ENCODE data around the gene RNF13.
"Not testable (repeated sequence)": the region's sequence is repeated elsewhere in the genome, so short reads cannot be mapped to it uniquely, and the experiment has no call there.

Gene RNF13

DNA sequence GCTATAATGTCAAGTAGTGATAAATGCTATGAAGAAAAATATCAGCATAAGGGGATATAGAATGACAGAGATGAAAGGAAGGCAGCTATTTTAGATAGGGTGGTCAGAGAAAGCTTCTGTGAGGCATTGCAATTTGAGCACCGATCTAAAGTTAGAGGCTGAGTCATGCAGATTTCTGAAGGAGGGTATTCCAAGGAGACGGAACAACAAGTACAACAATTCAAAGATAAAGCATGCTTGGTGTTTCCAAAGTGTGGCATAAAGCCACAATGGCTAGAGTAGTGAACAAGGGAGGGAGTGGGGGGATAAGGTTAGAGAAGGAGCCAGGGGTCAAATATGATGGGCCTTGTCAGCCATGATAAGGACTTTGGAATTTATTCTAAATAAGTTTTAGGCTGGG is 85.8 kb downstream of the RNF13 start:
- no peak for DNase-seq (ENCODE audit: low spot score)

DNA sequence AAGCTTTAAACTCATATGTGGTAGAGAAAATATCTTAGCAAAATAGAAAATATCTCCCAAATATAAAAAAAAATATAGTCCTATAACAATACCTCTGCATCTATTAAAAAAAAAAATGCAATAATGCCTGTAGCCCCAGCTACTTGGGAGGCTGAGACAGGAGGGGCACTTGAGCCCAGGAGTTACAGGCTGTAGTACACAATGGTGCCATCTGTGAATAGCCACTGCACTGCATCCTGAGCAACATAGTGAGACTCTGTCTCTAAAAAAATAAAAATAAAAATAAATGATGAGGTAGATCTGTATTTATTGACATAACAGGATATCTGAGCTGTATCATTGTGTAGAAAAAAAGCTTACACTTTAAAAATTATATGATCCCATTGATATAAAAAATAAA is 87.3 kb downstream of the RNF13 start:
- DNase-seq (ENCODE audit: low spot score) = no peak

DNA sequence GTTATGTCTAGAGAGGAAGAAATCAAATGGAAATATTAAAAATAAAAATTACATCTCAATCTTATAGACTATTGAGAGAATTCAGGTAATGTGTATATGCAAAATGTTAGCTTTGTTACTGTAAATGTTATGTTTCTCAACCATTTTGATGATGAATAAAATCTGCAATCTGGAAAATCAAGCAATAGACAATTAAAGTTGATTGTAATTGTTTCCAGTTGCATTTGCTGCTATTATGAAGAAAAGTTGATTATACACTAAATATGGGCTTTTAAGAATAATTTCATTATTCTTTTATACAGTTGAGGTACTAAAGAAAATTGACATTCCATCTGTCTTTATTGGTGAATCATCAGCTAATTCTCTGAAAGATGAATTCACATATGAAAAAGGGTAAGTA is 88.8 kb downstream of the RNF13 start:
- DNase-seq (ENCODE audit: low spot score) = no peak

DNA sequence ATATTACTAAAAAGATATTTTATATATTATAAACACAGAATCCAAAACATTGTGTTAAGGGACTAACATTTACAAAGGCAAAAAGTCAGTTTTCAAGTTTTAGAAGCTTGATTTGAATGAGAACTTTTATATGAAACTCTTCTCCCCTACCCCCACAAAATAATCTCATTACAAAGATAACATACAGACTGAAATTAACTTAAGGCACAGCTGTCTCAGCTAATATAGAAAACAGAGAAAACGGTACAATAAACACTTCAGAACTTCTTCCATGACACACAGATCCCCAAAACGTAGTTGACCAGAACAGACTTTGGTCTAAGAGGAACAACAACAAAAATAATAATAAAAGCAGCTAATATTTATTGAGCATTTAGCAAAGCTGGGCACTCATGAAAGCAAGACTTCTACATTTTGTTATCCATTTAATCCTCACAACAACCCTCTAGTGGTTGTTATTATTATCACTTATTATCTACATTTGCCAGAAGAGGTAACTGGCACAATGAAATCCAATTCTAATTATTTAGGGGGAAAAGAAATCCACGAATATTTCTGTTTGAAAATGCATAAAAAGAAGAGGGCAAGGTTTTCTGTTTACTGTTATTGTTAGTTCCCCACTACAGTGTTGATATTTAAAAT is 89.6 kb downstream of the RNF13 start:
- DNase-seq (ENCODE audit: low spot score) = no peak

DNA sequence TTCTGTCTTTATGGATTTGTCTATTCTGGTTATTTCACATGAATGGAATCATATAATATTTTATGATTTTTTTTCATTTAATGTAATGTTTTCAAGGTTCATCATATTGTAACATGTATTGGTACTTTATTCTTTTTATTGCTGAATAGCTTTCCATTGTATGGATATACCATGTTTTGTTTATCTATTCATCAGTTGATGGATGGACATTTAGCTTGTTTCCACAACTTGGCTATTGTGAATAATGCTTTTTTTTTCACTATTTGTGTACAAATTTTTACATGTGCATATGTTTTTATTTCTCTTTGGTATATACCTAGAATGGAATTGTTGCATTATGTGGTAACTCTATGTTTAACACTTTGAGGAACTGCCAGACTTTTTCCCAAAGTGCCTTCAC is 93.0 kb downstream of the RNF13 start:
- no peak for DNase-seq (ENCODE audit: low spot score)

DNA sequence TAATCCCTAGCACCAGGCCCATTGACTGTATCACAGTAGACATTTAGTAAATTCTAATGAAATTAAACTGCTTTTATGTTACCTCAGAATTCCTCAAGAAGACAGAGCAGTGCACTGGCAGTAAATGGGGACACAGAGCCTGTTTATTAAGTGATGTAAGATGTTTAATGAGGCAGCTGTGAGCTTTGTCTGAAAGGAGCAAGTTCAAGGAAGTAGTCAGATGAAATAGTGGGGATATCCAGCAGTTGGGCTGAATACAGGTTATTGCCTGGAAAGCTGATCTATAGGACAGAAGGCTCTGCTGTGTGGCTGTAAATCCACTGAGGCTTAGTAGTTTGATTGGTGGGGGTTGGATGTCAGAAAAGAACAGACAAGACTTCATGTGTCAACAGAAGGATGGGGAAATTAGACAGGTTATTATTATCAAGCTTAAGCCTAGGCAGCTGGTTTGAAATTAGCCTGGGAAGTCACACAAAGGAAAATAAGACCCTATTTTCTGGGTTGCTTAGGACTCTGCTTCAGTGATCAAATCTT is 95.5 kb downstream of the RNF13 start:
- no peak for DNase-seq (ENCODE audit: low spot score)

DNA sequence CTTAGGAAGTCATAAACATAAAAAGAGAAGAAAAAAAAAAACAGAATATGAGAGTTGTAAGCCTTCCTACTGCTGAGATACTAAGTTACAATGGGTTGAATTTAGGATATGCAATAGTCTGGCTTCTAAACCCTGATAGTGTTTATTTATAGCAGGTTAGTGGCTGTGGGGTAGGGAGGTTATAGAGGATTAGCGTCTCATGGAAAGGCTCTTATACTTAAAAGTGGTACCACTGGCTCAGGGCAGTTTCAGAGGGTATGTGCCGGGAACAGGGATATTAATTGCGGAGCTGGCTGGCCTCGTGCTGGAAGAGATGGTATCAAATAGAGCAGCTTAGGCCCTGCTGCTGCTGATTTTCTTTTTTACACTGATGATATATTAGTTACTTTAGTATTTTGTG is 96.9 kb downstream of the RNF13 start:
- no peak for DNase-seq (ENCODE audit: low spot score)

DNA sequence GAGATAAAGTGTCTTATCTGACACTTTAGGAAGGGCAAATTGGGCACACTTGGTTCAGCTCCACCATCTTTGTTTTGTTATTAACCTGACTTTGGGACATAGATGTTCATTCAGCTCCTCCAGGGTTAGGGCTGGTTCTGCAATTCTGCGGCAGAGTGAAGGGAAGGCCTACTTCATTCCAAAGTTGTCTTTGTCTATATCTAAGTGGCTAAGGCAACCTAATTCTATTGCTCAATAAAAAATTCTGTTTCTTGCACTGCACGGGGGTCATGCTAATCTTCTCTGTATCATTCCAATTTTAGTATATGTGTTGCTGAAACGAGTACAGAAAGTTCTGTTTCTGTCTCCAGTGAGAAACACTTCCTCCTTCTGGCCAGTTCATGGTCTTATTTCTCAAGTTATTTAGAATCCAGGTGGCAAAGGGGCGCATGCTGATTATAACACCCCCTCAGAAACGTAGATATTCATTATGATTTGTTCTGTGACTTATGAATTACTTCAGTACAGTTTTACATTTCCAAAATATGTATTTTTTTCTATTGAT is 104.2 kb downstream of the RNF13 start:
- DNase-seq (ENCODE audit: low spot score) = no peak

DNA sequence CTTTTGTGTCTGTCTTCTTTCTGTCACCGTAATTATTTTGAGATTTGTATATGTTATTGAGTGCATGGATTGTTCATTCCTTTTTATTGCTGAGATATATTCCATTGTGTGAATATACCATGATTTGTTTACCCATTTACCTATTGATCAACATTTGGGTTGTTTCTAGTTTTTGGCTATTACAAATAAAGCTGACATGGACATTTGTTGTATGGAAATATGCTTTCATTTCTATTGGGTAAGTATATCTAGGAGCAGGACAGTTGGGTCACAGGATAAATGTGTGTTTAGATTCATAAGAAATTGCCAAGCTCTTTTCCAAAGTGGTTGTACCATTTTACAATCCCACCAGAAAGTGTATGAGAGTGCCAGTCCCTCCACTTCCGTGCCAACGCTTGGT is 106.5 kb downstream of the RNF13 start:
- no peak for DNase-seq (ENCODE audit: low spot score)

DNA sequence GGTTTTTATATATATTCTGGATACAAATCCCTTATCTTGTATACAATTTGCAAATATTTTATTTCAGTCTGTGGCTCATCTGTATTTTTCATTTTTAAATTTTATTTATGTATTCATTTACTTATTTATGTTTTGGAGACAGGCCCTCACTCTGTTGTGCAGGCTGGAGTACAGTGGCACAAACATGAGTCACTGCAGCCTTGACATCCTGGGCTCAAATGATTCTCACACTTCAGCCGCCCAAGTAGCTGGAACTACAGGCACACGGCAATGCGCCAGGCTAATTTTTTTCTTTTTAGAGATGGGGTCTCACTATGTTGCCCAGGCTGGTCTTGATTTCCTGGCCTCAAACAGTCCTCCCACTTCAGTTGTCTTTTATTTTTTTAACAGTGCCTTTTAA is 107.1 kb downstream of the RNF13 start:
- no peak for DNase-seq (ENCODE audit: low spot score)

DNA sequence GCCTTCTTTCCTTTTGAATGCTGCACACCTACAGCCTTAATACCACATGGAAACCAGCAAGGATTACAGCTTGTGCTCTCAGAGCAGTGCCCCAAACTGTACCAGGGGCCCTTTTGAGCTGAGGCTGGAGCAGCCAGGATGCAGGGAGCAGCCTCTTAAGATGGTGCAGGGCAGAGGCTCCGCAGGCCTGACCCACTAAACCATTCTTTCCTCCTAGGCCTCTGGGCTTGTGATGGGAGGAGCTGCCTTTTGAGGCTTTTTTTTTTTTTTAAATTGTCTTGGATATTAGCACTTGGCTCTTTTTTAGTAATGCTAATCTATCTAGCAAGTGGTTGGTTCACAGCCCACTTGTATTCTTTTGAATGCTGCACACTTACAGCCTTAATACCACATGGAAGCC is 120.0 kb downstream of the RNF13 start:
- DNase-seq (ENCODE audit: low spot score) = no peak

DNA sequence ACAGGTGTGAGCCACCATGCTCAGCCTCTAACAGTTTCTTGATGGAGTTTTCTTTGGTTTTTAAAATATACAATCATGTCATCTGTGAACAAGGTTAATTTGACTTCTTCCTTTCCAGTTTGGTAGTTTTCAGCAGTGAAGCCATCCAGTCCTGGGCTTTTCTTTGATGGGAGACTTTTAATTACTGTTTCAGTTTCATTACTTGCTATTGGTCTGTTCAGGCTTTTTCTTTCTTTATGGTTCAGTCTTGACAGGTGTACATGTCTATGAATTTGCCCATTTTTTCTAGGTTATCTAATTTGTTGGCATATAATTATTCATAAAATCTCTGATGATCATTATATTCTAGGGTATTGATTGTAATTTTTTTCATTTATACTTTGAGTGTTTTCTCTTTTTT is 120.8 kb downstream of the RNF13 start:
- no peak for DNase-seq (ENCODE audit: low spot score)

DNA sequence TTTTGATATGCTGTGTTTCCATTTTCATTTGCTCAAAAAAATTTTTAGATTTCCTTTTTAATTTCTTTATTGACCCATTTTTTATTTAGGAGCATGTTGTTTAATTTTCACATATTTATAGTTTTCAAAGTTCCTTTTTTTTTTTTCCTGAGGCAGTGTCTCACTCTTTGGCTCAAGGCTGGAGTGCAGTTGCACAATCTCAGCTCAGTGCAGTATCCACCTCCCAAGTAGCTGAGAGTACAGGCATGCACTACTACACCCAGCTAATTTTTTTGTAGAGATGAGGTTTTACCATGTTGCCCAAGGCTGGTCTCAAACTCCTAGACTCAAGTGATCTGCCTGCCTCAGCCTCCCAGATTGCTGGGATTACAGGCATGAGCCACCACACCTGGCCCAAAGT is 121.5 kb downstream of the RNF13 start:
- no peak for DNase-seq (ENCODE audit: low spot score)

DNA sequence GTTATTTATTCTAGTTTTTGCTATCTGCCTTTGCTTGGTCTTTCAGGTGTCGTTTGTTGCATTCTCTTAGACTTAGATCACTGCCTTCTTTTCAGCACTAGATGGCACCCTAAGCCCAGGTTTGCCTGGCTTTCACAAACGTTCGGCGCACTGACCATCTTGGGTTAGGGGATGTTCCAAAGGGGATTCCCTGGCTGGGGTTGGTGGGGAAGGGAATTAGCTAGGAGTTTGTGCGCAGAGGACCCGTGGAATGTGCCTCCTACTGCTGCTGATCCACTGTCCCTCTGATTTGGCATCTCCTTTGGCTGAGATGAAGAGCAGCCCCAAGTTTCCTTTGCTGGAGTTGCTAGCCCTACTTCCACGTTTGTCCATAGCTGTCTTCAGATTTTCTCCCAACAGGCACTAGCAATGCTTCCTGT is 123.8 kb downstream of the RNF13 start:
- DNase-seq (ENCODE audit: low spot score) = peak; percentile 20

DNA sequence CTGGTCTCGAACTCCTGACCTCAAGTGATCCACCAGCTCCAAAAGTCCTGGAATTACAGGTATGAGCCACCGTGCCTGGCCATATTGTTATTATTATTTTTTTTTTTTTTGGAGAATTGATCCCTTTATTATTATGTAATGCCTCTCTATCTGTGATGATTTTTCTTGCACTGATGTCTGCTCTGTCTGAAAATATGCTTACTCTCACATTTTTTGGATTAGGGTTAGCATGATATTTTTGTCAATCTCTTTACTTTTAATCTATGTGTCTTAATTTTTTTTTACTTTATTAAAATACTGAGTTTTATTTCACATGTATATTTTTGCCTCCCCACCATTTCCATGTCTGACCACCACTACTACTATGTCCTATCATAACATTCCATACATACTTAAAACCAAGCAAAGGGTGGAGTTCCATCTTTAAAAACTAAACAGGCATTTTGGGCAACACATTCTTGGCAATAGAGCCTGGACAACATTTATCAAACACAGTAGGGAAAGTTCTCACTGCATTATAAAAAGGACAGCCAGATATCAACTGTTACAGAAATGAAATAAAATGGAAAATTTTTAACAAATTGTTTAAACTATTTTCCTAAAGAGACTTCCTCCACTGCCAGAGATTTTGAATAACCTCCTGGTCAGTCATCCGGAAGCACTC is 125.5 kb downstream of the RNF13 start:
- not testable (repeated sequence) for DNase-seq (ENCODE audit: low spot score)

DNA sequence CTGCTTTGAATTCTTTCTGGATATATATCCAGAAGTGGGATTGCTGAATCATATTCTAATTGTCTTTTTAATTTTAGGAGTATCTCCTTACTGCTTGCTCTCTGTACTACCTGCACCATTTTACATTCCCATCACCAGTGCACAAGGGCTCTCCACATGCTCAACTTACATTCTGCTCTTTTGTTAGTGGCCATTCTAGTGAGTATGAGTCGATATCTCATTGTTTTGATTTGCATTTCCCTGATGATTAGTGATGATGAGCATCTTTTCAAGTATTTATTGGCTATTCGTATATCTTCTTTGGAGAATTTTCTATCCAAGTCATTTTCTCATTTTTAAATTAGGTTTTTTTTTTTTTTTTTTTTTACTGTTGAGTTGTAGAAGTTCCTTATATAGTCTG is 128.2 kb downstream of the RNF13 start:
- DNase-seq (ENCODE audit: low spot score) = no peak

DNA sequence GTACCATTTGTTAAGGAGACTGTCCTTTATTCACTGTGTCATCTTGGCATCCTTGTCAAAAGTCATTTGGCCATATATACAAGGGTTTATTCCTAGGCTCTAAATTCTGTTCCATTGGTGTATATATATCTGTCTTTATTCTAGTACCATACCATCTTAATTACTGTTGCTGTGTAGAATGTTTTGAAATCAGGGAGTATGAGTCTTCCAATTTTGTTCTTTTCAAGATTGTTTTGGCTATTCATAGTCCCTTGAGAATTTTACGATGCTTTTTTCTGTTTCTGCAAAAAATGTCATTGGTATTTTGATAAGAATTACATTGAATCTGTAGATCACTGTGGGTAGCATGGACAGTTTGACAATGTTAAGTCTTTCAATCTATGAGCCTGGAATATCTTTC is 128.9 kb downstream of the RNF13 start:
- no peak for DNase-seq (ENCODE audit: low spot score)

DNA sequence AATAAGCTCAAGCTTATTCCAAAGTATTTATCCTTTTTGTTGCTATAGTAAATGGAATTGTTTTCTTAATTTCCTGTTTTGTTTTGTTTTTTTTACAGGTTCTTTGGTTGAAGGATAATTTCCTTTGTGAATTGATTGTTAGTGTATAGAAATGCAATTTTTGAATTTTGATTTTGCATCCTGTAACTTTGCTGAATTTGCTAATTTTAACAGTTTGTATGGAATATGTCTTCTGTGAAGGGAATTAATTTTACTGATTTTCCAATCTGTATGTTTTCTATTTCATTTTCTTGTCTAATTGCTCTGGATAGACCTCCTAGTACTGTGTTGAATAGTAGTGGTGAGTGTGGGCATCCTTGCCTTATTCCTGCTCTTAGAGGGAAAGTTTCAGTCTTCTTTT is 129.4 kb downstream of the RNF13 start:
- DNase-seq (ENCODE audit: low spot score) = no peak

DNA sequence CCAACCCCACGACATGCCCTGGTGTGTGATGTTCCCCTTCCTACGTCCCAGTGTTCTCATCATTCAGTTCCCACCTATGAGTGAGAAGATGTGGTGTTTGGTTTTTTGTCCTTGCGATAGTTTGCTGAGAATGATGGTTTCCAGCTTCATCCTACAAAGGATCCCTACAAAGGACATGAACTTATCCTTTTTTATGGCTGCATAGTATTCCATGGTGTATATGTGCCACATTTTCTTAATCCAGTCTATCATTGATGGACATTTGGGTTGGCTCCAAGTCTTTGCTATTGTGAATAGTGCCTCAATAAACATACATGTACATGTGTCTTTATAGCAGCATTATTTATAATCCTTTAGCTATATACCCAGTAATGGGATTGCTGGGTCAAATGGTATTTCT is 131.0 kb downstream of the RNF13 start:
- DNase-seq (ENCODE audit: low spot score) = not testable (repeated sequence)

DNA sequence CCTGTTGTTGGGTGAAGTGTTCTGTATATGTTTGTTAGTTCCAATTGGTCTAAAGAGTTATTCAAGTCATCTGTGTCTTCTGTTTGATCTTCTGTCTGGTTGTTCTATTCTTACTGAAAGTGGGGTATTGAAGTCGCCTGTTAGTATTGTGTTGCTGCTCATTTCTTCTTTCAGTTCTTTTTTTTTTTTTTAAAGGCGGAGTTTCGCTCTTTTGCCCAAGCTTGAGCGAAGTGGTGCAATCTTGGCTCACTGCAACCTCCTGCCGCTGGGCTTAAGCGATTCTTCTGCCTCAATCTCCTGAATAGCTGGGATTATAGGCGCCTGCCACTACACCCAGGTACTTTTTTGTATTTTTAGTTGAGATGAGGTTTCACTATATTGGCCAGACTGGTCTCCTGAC is 134.2 kb downstream of the RNF13 start:
- no peak for DNase-seq (ENCODE audit: low spot score)

DNA sequence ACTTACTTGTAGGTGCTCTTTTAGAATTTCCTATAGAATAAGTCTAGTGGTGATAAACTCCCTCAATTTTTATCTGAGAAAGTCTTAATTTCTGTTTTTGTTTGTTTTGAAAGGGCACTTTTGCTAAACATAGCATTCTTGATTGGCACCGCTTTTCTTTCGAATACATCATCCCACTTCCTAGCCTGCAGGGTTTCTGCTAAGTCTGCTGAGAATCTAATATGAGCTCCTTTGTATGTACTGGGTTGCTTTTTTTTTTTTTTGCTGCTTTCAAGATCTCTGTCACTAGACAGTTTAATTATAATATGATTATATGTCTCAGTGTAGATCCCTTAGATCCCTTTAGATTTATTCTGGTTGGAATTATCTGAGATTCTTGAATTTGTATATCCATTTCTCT is 136.2 kb downstream of the RNF13 start:
- DNase-seq (ENCODE audit: low spot score) = no peak

DNA sequence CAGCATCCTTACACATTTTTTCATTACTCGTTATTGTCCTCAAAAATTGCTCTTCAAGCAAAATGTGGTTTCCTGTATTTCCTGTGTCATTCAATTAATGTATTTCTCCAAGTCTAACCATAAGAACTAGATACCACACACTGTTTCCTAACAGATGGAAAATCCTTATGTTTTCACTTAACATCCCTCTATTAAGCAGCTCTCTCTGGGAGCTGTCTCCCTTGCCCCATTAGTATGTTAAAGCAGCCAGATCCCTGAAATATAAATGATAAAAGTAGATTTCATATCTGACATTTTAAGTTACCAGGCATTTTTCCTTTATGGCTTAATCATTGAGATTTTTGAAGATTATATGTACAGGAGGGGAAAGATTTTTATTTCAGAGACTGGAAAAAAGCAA is 141.8 kb downstream of the RNF13 start:
- no peak for DNase-seq (ENCODE audit: low spot score)

DNA sequence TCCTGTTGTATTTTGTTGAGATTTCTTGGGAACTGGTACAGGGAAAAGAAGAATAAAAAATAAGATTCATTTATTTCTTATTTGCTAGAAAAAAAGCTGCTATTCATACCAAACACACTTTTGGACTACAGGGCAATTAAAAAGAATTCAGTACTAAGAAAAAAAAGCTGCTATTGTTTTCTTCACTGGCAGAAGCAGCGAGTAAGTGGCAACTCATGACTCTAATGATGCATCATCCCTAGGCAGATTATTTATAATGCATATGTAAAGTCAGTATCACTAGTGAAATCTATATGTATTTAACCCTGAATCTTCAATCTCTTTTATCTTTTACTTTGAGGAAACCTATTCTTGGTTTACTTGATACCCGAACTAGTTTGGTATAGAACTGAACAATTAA is 142.4 kb downstream of the RNF13 start:
- no peak for DNase-seq (ENCODE audit: low spot score)
